GM21423 (cell line): ENCODE measurements around the gene OIP5.
"Not testable (repeated sequence)": the region's sequence is repeated elsewhere in the genome, so short reads cannot be mapped to it uniquely, and the experiment has no call there.

Source experiments
- ATAC-seq: cut with Tn5 transposase; IDR thresholded peaks from one replicate; pipeline ENCODE4 v1.9.1; 2021; ENCODE audit warnings: mild to moderate bottlenecking, moderate library complexity; ENCODE audit not compliant: unreplicated experiment

OIP5 gene

DNA sequence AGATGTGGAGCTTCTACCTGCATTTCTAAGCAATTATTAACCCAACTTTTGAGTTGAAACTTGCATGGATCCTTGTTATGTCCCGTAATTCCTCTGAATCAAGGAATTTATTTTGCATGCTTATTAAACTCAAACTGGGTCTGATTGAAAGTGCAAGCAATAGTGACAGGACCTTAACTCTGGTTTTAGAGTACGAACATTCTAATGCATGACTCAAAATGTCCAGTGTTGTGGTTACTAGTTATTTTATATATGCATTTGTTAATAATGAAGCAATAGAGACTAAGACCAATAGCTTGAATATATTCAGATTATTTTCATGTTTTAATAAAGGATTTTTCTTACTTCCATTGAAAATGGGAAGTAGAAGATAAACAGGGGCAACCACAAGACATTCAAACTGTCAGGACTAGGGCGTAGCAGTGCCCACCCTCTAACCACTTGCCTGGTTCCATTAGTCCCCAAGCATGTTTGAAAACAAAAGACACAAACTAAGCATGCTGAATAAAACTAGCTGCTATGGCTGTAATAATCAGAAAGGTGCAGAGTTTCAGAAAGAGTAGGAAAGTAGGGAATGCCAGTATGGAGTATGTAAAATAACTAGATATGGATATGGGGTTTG is 28.1 kb downstream of the OIP5 start:
- no peak for ATAC-seq

- no peak for ATAC-seq
Measured at GRCh38 chr15:41301587-41301986, 30.8 kb downstream of the OIP5 start.

- not testable (repeated sequence) for ATAC-seq
Measured at GRCh38 chr15:41301139-41301538, 31.3 kb downstream of the OIP5 start.

- ATAC-seq: no peak
Measured at GRCh38 chr15:41292521-41292920, 39.9 kb downstream of the OIP5 start.

DNA sequence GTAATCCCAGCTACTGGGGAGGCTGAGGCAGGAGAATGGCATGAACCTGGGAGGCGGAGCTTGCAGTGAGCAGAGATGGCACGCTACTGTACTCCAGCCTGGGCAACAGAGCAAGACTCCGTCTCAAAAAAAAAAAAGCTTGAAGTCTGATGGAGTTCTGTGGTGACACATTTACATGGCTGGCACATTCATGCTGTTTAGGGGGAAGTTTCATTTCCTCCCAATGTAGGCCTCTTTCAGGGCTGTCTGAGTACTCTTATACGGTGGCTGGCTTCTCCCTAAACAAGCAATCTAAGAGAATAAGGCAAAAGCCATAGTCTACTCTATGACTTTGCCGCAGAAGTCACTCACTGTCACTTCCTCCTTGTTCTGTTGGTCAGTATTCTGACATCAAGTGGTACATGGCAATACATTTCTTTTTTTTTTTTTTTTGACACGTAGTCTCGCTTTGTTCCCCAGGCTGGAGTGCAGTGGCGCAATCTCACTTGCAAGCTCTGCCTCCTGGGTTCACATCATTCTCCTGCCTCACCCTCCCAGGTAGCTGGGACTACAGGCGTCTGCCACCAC is 41.2 kb downstream of the OIP5 start:
- ATAC-seq: peak; percentile 85

DNA sequence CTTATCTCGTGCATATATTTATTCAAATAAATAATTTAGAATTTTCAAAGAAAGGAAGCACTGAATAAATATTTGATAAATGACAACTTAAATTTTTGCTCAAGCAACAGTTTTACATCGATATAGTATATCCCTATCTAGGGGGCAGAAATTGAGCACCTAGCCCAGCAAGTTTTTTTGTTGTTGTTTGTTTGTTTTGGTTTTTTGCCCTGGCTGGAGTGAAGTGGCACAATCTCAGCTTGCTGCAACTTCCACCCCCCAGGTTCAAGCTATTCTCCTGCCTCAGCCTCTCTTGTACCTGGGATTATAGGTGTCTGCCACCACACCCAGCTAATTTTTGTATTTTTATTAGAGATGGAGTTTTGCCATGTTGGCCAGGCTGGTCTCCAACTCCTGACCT is 42.4 kb downstream of the OIP5 start:
- no peak for ATAC-seq

DNA sequence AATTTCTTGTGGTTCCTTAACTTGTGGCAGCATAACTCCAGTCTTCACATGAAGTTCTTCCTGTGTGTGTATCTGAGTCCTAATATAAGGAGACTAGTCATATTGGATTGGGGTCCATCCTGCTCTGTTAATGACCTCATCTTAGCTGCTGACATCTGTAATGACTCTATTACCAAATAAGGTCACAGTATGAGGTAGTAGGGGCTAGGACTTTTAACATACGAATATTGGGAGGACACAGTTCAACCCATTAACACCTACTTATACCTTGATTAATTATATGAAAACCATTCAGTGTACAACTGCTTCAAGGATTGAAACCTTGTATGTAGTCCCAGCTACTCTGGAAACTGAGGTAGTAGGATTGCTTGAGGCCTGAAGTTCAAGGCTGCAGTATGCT is 43.9 kb downstream of the OIP5 start:
- ATAC-seq: no peak

DNA sequence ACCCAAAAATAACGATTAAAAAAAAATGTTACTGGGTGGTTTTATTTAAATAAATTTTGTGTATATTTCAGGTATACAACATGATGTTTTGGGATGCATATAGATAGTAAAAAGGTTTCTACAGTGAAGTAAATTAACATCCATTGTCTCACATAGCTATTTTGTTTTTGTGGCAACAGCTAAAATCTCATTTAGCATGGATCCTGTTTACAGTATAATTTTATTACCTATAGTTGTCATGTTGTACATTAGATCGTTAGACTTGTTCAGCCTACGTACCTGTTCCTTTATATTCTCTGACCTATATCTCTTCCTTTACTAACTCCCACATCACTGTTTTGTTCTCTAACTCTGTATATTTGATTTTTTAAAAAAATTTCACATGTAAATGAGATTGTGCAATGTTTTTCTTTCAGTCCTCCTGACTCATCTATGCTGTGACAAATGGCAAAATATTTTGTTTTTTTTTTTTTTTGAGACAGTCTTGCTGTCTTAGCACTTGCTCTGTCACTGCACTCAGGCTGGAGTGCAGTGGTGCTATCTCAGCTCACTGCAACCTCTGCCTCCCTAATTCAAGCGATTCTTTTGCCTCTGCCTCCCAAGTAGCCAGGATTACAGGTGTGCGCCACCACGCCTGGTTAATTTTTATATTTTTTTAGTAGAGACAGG is 45.6 kb downstream of the OIP5 start:
- ATAC-seq: no peak

DNA sequence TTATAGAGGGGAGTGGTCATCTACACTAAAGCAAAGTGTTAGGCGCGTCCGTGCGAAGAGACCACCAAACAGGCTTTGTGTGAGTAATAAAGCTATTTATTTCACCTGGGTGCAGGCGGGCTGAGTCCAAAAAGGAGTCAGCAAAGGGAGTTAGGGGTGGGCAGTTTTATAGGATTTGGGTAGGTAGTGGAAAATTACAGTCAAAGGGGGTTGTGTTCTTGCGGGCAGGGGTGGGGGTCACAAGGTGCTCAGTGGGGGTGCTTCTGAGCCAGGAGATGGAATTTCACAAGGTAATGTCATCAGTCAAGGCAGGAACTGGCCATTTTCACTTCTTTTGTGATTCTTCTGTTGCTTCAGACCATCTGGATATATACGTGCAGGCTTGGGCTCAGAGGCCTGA is 47.1 kb downstream of the OIP5 start:
- no peak for ATAC-seq

DNA sequence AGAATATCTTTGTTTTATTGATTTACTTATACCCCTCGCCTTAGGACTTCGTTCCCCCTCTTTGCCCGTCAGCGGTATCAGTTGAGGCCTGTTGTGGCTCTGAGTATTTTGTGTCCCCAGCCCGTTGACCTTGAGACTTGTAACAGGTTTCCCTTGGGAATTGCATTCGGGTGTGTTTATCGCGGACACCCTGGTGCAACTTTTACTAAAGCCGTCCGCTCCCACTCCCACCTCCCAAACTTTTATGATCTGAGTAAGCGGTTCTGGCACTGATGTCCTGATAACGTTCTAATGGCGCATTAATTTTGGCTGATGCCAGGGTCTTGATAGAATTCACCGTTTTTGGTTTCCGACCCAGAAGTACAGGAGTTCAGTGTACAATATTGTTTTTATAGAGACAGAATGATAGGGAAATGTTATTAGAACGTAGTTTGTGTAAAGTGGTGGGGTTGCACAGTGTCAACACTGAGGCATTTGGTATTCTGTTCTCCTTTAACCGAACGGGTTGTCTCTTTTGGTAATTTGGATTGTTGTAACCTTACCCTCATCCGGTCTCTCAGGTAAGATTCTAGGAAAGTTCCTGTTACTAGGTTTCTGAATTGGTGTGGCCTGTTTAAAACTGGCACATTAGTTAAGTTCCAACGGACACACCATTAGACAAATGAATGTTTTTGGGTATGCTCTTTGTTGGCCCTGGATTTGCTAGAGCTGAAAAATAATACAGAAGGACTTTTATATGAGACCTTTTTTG is 47.8 kb downstream of the OIP5 start:
- ATAC-seq: no peak

DNA sequence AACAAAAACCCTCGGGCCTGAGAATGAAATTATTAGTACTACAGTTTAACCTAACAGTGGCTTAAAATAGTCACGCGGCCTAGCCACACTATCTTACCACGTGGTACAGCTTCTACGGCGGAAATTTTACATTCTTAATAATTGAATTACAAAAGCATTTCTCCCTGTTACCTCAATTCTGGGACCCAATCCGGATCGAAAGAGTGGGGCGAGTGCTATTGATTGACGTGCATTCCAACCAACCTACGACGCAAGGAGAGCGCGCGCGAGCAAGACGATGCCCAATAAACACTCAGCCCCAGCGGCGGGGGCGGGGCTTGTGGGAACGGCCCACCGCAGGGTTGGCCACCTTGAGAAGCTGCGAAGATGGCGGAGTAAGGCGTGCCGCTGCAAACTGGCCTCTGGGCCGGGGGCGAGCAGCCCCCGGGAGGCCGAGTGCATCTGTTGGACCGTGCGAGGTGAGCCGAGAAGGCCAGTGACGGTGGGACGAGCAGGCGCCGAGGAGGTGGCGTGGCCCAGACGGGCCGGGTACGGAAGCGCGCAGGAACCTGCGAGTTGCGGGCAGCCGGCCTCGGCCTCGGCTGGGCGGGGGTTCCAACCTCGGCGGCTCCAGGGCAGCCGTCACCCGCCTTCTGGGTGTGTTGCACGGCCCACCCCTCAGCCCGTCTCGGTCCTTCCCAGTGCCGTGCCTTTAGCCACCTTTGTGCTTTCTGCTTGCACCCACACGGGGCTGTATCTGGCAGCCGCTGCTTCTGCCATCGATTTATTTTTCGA is 48.6 kb downstream of the OIP5 start:
- ATAC-seq: peak; percentile 94

DNA sequence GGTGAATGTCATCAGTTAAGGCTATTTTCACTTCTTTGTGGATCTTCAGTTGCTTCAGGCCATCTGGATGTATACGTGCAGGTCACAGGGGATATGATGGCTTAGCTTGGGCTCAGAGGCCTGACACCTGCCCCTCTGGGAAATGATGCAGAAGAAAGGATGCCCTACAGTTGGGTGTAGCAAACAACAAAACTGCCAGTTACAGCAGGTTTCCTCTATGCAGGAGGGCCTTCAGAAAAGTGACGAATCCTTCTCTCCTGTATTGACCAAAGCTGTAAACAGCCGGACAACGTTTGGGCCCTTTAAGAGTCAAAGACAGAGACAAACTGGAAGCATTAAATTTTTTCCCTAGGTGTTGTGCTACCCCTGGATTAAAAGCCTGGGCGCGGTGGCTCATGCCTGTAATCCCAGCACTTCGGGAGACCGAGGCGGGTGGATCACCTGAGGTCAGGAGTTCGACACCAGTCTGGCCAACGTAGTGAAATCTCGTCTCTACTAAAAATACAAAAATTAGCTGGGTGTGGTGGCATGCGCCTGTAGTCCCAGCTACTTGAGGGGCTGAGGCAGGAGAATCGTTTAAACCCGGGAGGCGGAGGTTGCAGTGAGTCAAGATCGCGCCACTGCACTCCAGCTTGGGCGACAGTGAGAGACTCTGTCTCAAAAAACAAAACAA is 49.3 kb downstream of the OIP5 start:
- not testable (repeated sequence) for ATAC-seq

DNA sequence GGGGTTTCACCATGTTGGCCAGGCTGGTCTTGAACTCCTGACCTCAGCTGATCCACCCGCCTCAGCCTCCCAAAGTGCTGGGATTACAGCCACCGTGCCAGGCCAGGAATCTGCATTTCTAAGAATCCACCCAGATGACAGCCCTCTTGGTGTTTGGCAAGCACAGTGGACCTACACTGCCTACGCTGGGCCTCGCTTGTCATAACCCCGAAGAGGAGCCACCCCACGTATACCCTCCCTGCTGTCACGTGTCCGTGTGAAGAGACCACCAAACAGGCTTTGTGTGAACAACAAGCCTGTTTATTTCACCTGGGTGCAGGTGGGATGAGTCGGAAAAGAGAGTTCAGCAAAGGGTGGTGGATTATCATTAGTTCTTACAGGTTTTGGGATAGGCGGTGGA is 50.0 kb downstream of the OIP5 start:
- ATAC-seq: not testable (repeated sequence)

DNA sequence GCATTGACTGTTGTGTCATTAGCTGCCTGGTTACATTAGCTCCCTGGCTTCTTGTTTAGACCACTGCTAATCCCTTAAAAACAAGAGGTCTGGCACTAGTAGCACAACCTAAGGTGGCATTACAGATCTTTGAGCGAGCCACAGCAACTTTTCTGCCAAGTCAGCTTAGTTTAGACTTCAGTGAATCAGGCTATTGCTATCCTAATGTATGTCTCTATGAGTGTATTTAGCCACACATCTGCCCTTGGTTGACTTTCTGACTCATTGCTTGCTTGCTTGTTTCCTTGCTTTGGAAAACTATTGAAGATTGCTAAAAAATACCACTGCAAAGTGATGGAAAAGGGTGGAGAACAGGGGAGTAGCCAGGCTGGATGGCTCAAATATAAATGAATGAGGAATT is 51.2 kb downstream of the OIP5 start:
- ATAC-seq: no peak

DNA sequence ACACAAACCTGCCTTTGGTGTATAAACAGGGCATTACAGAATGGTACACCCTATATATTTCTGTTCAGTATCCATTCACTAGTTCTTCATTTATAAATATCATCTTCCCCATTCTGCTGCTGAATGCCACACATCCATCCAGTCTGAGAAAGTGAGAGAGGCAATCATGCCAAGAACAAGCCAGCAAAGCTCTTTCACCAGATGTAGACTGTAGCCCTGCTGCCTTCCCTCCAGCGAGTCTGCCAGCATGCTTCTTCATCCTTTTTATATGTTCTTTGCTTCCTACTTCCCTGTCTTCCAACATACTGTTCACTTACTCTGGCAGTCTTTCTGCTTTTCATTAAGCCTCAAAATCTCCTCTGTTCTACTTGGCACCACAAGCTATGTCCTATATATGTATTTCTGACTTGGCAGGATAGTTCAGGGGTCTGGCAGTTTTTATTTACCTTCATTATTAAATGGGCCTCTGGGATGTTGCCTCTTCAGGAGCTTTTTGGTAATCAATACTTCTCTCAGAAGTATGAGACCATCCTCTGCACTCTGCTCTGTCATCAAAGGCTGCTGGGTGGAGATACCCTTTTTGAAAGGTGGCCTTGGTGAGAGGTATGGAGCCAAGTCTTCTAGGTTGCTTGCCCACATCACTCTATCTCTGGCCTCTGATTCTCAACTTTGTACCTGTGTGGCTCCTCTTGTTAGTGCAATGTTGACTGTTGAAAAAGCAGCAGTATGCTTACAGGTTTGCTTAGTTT is 52.7 kb downstream of the OIP5 start:
- no peak for ATAC-seq

GRCh38 chr15:41278319-41278718 is 54.1 kb downstream of the OIP5 start:
- ATAC-seq: no peak

- no peak for ATAC-seq
Measured at GRCh38 chr15:41276831-41277230, 55.6 kb downstream of the OIP5 start.

DNA sequence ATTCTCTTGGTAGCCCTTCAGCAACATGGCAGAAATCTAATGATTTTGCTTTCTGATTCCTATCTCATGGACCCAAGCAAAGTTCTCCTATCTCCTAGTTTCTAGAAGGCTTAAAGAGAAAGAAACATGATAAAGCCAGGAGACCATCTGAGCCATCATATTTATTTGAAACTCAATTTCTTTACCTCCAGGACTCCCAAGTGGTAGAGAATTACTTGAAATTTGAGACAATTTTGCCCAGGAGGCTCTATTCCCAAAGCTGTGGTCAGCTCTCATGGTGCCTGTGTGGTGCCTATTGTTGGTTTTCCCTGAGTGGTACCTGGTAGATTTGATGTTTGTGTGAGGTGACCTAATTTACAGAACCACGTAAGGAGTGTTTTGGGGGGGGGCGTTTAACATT is 62.5 kb downstream of the OIP5 start:
- no peak for ATAC-seq

GRCh38 chr15:41263891-41264351 is 68.5 kb downstream of the OIP5 start:
- ATAC-seq: no peak

- ATAC-seq: no peak
Measured at GRCh38 chr15:41262571-41262970, 69.8 kb downstream of the OIP5 start.
